SIG-M5 treated with dmso at 0.1 percent for 504 hours (cell line): Measurements from ENCODE around the gene NPW.
A peak's percentile ranks its signal among the peaks of the same experiment; 100 is the strongest.

Source experiments
- DNase-seq: peaks from one replicate; lab custom pipeline; 2025; ENCODE audit not compliant: unreplicated experiment; lab: John Stamatoyannopoulos, UW

NPW gene

DNA sequence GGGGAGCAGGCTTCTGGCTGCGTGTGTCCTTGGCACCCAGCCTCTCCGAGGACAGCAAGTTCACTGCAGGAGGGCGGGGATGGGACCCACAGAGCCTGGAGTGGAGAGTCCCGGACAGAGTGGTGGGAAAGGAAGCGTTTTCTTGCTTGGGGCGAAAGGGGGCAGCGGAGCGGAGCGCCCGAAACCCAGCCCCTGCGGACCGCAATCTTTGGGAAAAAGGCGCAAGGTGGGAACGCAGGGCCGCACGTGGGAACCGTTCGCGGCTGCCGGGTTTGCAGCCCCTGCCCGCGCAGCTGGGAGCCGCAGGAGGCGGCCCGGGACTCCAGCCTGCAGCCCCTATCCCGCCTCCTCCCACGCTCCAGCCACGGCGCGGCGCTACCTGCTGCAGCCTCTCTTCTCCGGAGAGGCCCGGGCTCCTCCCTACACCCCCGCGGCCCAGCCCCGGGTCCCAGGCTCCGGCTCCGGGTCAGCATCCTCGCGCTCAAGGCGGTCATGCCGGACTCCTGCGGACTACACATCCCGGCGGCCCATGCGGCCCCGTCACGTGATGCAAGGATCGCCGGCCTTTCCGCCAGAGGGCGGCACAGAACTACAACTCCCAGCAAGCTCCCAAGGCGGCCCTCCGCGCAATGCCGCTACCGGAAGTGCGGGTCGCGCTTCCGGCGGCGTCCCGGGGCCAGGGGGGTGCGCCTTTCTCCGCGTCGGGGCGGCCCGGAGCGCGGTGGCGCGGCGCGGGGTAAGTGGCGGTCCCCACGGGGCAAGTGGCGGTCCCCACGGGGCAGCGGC lies 27.9 kb downstream of the NPW start, which contains the start of the genes NTHL1 and TSC2:
Gene NTHL1 (minus strand): TSS at position 505 of the 786 bp plus-strand sequence. CDS start 11 bp downstream, at position 494.
Gene TSC2 (plus strand): TSS at position 656 of the 786 bp plus-strand sequence. CDS start 631 bp downstream, outside the sequence.
- peak; percentile 89 for DNase-seq

DNA sequence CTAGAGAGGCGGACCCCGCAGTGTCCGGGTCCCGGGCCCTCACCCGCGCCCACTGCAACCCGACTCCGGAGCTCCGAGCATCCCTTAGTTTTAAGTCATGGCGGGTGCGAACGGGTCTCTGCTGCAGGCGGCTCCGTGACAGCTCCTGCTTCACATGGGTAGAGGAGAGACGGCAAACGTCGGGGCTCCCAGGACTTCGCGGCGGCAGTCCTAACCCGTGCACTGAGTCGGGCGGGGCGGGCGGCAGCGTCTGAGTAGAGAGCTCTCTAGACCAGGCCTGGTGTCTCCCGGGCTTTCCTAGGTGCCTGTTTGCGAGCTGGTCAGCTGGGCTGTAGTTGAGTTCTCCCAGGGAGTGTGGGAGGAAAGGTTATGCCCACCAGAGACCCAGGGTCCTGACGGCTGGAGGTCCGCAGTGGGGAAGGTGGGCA lies 28.5 kb downstream of the NPW start:
- no peak for DNase-seq

DNA sequence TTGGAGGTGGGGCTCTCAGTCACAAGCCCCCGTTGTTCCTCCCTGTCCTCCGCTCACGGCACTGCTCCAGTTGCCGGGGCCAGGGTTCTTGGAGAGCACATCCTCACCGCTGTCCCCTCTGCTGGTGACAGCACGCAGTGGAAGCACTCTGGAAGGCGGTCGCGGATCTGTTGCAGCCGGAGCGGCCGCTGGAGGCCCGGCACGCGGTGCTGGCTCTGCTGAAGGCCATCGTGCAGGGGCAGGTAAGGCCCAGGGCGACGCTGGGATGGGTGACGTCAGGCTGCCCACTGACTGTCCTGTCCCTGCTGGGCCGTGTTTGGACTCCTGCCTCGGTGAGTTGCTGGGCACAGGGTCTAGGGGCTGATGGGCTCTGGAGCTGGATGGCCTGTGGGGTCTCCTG lies 33.6 kb downstream of the NPW start:
- DNase-seq: no peak

DNA sequence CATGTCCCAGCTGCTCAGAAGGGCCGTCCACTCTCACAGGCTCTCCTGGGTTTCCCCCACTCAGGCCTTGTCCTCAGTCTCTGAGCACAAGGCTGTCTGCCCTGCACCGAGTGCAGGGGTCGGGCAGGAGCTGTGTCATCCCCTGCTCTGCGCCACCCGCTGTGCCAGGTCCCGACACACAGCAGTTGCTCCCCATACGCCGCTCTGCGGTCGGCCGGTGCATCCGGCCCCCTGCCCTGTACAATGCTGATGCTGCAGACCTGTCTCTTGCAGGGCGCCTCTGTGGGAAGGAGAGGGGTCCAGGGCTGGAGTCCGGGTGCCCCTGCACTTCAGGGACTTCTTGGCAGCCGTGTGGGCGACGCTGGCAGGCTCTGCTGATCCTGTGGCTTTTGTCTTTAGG lies 34.3 kb downstream of the NPW start:
- DNase-seq: no peak

DNA sequence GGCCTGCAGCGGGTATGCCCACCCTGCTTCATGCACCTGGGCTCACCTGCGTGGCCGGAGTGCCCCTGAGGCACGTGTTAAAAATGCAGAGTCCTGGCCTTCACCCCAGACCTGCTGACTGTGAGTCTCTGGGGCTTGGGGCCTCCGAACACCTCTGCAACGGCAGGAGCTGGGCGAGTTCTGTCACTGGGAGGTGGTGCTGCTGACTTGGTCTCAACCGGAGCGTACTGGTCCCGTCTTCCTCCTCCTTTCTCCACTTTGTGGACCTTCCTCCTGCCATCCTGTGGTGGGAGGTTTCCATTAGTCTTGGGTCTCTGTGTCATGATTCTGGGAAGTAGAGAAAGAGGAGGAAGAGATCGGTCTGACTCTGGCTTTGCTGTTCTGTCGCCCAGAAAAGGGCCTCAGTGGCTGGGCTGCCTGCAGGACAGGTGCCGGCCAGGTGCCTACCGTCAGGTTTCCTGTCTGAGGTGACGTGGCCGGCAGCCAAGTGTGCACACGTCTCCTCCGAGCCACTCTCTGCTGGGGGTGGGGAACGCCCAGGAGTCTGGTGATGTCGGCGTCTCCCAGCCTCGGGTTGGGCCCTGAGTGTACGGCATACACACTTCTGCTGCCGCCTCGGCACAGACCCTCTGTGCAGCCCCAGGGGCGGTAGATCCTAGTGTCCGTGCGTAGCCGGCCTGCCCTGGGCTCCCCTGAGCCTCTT lies 35.1 kb downstream of the NPW start:
- DNase-seq: no peak

- DNase-seq: no peak
Measured at GRCh38 chr16:2056077-2056476, 36.5 kb downstream of the NPW start.

DNA sequence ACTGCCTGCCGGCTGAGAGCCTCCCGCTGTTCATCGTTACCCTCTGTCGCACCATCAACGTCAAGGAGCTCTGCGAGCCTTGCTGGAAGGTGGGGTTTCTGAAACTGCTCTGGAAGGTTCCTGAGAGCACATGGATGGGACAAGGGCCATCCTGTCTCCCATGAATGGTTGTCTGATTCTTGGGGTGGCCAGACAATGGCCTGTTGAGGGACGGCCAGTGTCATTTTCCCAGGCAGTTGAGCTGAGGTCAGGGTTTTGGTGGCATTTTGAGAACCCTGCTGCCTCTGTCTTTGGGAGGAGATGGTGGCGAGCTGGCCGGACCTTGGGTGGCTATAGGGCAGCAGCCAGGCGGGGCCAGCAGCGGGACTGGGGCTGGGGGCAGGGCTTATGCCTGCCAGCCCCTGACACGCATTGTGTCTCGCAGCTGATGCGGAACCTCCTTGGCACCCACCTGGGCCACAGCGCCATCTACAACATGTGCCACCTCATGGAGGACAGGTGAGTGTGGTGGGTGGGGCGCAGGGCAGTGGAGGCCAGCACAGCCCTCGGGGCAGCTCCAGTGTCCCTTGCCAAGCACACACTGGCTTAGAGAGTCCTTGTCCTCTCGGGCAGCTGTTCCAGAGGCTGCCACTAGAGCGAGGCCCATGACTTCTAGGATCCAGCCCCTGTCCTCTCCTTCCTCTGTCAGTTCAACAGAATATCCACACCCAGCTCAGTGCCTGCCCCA lies 37.3 kb downstream of the NPW start:
- DNase-seq: no peak

DNA sequence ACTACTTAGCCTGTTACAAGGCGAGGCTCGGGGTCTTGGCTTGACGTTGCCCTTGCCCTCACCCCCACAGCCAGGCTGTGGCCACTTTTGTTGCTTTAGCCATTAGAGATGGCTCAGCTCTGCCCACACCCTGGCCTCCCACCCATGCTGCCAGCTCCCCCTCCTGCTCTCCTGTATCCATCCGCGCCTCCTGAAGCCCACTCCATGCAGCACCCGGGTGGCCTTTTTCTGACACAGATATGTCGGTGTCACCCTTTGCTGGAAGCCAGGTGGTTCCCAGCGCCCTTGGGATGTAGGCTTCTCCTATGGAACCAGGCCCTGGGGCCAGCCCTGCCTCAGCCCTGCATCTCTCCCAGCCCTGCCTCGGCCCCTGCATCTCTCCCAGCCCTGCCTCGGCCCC lies 37.9 kb downstream of the NPW start:
- DNase-seq: no peak

DNA sequence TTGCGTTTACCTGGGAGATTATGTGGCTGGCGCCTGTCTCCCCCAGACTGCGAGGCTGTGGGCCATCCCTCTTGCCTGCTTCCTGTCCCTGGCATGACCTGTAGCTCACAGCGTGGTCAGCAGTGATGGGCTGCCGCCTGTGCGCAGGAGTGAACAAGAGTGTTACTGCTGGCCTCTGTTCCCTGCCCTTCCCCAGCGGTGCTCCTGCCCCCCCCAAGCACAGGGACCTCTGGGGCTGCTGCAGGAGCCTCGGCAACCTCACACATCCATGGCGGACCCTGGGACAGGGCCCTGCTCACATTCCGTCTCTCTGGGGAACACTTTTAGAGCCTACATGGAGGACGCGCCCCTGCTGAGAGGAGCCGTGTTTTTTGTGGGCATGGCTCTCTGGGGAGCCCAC lies 38.8 kb downstream of the NPW start:
- DNase-seq: no peak

DNA sequence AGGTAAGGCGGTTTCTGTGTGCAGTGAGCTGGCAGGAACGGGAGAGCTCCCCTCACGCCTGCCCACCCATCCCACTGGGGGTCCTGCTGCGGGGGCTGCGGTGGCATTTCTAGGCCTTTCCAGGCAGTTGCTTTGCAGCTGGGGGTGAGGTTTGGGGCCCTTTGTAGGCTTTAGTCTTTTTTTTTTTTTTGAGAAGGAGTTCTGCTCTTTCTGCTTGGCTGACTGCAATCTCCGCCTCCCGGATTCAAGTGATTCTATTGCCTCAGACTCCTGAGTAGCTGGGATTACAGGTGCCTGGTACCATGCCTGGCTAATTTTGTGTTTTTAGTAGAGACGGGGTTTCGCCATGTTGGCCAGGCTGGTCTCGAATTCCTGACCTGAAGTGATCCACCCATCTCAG lies 39.3 kb downstream of the NPW start:
- DNase-seq: no peak

DNA sequence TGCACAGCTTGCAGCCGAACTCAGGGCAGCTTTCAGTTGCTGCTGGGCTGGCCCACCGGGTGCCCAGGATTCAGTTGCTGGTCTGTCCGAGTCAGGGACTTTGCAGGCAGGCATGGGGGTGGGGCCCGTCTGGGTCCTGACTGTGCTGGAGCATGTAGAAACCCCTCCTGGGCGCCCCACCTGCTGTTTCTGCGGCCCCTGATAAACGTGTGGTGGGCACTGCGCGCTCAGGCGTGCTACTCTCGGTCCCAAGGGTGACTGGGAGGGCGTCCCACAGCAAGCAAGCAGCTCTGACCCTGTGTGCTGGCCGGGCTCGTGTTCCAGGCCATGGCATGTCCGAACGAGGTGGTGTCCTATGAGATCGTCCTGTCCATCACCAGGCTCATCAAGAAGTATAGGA lies 40.8 kb downstream of the NPW start:
- no peak for DNase-seq

DNA sequence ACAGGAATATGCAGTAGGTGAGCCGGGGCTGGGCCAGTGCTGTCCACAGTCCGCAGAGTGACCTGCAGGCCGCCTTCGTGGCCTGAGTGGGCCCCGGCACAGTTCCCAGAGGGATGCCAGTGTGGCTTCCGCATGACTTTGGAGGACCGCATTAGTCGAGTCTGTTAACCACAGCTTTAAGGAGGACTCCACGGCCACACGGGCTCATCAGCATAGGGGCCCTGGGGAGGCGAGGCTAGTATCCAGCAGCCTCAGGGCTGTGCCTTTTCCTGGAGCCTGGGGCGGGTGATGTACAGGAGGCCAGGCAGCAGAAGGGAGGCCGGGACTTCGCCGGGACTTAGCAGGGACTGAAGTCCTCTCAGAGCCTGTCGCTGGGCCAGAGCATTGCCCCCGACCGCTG lies 41.4 kb downstream of the NPW start:
- DNase-seq: no peak

DNA sequence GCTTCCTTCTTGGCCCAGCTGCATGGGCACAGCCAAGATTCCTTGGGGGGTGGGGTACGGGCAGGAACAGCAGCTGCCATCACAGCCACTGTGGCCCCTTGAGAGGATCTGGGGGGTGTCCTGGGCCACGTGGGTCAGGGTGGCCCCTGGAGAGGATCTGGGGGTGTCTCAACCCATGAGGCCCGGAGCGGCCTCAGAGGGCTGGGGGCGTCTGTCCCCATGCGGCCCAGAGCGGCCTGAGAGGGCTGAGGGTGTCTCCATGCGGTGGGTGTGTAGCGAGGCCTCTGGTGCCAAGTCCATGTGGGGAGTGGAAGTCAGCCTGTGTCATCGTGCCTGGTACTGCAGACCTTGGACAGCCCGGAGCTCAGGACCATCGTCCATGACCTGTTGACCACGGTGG lies 41.9 kb downstream of the NPW start:
- no peak for DNase-seq

DNA sequence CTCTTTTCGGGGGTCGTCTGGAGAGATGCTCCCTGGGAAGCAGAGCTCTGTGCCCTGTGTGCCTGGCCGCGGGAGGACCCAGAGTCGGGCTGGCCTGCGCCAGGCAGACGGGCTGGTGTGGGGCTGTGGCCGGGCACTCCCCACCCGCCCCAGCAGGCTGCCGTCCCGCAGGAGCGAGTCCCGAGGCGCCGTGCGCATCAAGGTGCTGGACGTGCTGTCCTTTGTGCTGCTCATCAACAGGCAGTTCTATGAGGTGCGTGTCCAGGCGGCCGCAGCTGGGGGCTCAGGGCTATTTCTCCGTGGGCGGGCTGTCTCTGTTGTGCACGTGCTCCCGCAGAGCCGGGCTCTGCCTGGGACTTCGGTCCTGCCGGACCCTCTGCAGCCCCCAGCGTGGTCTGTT lies 43.2 kb downstream of the NPW start:
- no peak for DNase-seq

DNA sequence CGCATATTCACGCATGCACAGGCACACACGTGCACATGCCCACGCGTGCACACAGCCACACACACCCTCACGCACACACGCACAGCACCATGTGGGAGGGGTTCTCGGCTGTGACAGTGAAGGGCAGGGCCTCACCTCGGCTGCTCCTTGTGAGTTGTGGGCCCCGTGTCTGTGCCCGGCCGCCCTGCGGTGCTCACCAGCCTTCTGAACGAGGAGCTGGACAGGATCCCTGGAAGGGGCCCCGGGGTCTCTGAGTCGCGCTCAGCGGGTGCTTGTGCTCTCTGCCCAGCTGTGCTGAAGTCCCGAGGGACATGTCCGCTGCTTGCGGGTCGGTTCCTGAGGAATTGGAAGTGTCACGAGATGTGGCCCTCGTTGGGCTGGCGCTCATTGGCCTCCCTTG lies 44.3 kb downstream of the NPW start:
- no peak for DNase-seq

- DNase-seq: no peak
Measured at GRCh38 chr16:2064368-2064945, 44.9 kb downstream of the NPW start.

DNA sequence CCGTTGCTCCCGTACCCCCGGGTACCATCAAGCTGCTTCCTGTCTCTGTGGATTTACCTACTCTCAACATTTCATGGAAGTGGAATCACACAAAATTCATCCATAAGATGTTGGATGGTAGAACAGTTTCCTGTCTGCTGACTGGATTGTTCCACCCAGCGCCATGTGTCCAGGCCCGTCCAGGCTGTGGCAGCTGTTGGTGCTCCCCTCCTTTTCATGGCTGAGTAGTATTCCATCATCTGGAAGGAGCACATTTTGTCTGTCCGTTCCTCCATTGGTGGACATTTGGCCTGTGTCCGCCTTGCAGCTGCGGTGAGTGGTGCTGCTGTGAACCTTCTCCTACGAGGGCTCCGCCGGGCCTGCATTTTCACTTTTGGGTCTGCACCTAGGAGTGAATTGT lies 46.6 kb downstream of the NPW start:
- no peak for DNase-seq
